ENCODE data around the gene ATAD3C. TPM values are rescaled to one million over a fixed set of nuclear protein-coding genes. Genes with fewer than 3 reads are reported as not detected.
"Not testable (repeated sequence)": the region's sequence is repeated elsewhere in the genome, so short reads cannot be mapped to it uniquely, and the experiment has no call there.

Gene ATAD3C
- total and polyA plus RNA-seq, 2 of the 4 experiments (the other 2 are of a cell fraction): not detected

- H3K4me3 ChIP-seq (ENCODE audit: insufficient read depth, low read depth, low read length); in situ Hi-C loops (cut with MboI; ENCODE audit: low sequenced_read_pairs); H2AK9ac ChIP-seq (replicated peaks; ENCODE audit: low read depth, low read length, poor library complexity); H3K4me1 ChIP-seq (ENCODE audit: control insufficient read depth, insufficient read depth, low read length); H3K4me2 ChIP-seq (ENCODE audit: low read depth, low read length); H3K23ac ChIP-seq (ENCODE audit: low read depth, low read length); H3K14ac ChIP-seq (replicated peaks; ENCODE audit: low read depth, low read length); H4K20me1 ChIP-seq (ENCODE audit: insufficient read depth, low read length); CTCF ChIA-PET; ATAC-seq (ENCODE audit: low read depth); H3K79me1 ChIP-seq (ENCODE audit: low read depth in 1 of 2, low read length in 2 of 2); H3K9me3 ChIP-seq (ENCODE audit: control insufficient read depth, insufficient read depth, low read length); POLR2A ChIA-PET (ENCODE audit: unreplicated experiment); H2AK5ac ChIP-seq (ENCODE audit: low read depth, low read length); dilution Hi-C loops (cut with HindIII; ENCODE audit: low sequenced_read_pairs, unreplicated experiment); H2BK15ac ChIP-seq (ENCODE audit: low read depth, low read length); intact Hi-C loops (cut with micrococcal nuclease); H3K9ac ChIP-seq (ENCODE audit: low read depth, low read length); H4K8ac ChIP-seq (ENCODE audit: low read depth in 2 of 2, low read length in 2 of 2); H3K27me3 ChIP-seq (ENCODE audit: control insufficient read depth, insufficient read depth, low read length); H3K9me1 ChIP-seq (ENCODE audit: insufficient read depth, low read length); H2BK120ac ChIP-seq (ENCODE audit: low read depth, low read length); H4K5ac ChIP-seq (ENCODE audit: low read depth, low read length); H4K91ac ChIP-seq (ENCODE audit: insufficient read depth, low read depth, low read length); H3K18ac ChIP-seq (ENCODE audit: low read depth, low read length); H3K56ac ChIP-seq (ENCODE audit: extremely low read depth, insufficient read depth, low read length); H3K4ac ChIP-seq (ENCODE audit: low read depth, low read length); H3K27ac ChIP-seq (ENCODE audit: insufficient read depth, low read length); H2BK20ac ChIP-seq (ENCODE audit: low read depth, low read length); H2BK5ac ChIP-seq (ENCODE audit: low read depth, low read length, poor library complexity, severe bottlenecking); DNase-seq; BruUV-seq (replicated peaks); H2AFZ ChIP-seq (replicated peaks; ENCODE audit: low read length, poor library complexity): not testable (repeated sequence)
- peaks cover 50% of the 10 kb centered on the region for H3K36me3 ChIP-seq (ENCODE audit: control insufficient read depth, insufficient read depth, low read length)
- 100% methylated on average over 10 of the region's 46 CpGs; no CpG with 5 or more reads in 1 of the 2 experiments for WGBS, 2 experiments (ENCODE audit: extremely low coverage in 2 of 2, insufficient read length in 1 of 2)
Observed at GRCh38 chr1:1484976-1485750, 35.7 kb downstream of the ATAD3C start.

GRCh38 chr1:1485755-1486317 lies 36.3 kb downstream of the ATAD3C start:
- H3K9me1 ChIP-seq (ENCODE audit: insufficient read depth, low read length); H3K27me3 ChIP-seq (ENCODE audit: control insufficient read depth, insufficient read depth, low read length); H3K79me1 ChIP-seq (ENCODE audit: low read depth in 1 of 2, low read length in 2 of 2); H3K4me2 ChIP-seq (ENCODE audit: low read depth, low read length); H3K23ac ChIP-seq (ENCODE audit: low read depth, low read length); H2AFZ ChIP-seq (replicated peaks; ENCODE audit: low read length, poor library complexity); POLR2A ChIA-PET (ENCODE audit: unreplicated experiment); H3K14ac ChIP-seq (replicated peaks; ENCODE audit: low read depth, low read length); H4K91ac ChIP-seq (ENCODE audit: insufficient read depth, low read depth, low read length); H3K9me3 ChIP-seq (ENCODE audit: control insufficient read depth, insufficient read depth, low read length); H2BK5ac ChIP-seq (ENCODE audit: low read depth, low read length, poor library complexity, severe bottlenecking); H4K20me1 ChIP-seq (ENCODE audit: insufficient read depth, low read length); H3K4me1 ChIP-seq (ENCODE audit: control insufficient read depth, insufficient read depth, low read length); H3K27ac ChIP-seq (ENCODE audit: insufficient read depth, low read length); H2AK9ac ChIP-seq (replicated peaks; ENCODE audit: low read depth, low read length, poor library complexity); H2BK120ac ChIP-seq (ENCODE audit: low read depth, low read length); H4K5ac ChIP-seq (ENCODE audit: low read depth, low read length); intact Hi-C loops (cut with micrococcal nuclease); H3K18ac ChIP-seq (ENCODE audit: low read depth, low read length); DNase-seq; H3K4me3 ChIP-seq (ENCODE audit: insufficient read depth, low read depth, low read length); ATAC-seq (ENCODE audit: low read depth); H3K4ac ChIP-seq (ENCODE audit: low read depth, low read length); BruUV-seq (replicated peaks); H3K56ac ChIP-seq (ENCODE audit: extremely low read depth, insufficient read depth, low read length); H2BK15ac ChIP-seq (ENCODE audit: low read depth, low read length); dilution Hi-C loops (cut with HindIII; ENCODE audit: low sequenced_read_pairs, unreplicated experiment); in situ Hi-C loops (cut with MboI; ENCODE audit: low sequenced_read_pairs); H2BK20ac ChIP-seq (ENCODE audit: low read depth, low read length); H4K8ac ChIP-seq (ENCODE audit: low read depth in 2 of 2, low read length in 2 of 2); H2AK5ac ChIP-seq (ENCODE audit: low read depth, low read length); CTCF ChIA-PET; H3K9ac ChIP-seq (ENCODE audit: low read depth, low read length): not testable (repeated sequence)
- WGBS, 2 experiments (ENCODE audit: extremely low coverage in 2 of 2, insufficient read length in 1 of 2): 96% methylated on average over 7 of the region's 31 CpGs; no CpG with 5 or more reads in 1 of the 2 experiments
- H3K36me3 ChIP-seq (ENCODE audit: control insufficient read depth, insufficient read depth, low read length): peaks cover 51% of the 10 kb centered on the region
